22Rv1 (cell line): ENCODE results near the gene EDEM1.
"Not testable (repeated sequence)": the region's sequence is repeated elsewhere in the genome, so short reads cannot be mapped to it uniquely, and the experiment has no call there.

Source experiments
- H3K27ac ChIP-seq: fragments of 450-650 bp; 2 replicates; pipeline ENCODE4 v1.5.1; 2017
- CTCF ChIP-seq: fragments of 450-650 bp; IDR thresholded peaks from 2 replicates; pipeline ENCODE4 v1.5.1; 2017; ENCODE audit warnings: mild to moderate bottlenecking
- ZFX ChIP-seq: fragments of 450-650 bp; IDR thresholded peaks from 2 replicates; pipeline ENCODE4 v1.6.1; 2017; ENCODE audit warnings: antibody characterized with exemption, borderline replicate concordance

Gene EDEM1

GRCh38 chr3:5170975-5171374 is 16.5 kb upstream of the EDEM1 start:
- TF ChIP-seq CTCF (no peak), ZFX (no peak)
- no peak overlapping the region for H3K27ac ChIP-seq

GRCh38 chr3:5172018-5172417 is 15.5 kb upstream of the EDEM1 start:
- no peak overlapping the region for H3K27ac ChIP-seq
- no peak for TF ChIP-seq ZFX
- no peak for TF ChIP-seq CTCF

- H3K27ac ChIP-seq, result not testable (repeated sequence)
These were observed 8.5 kb upstream of the EDEM1 start for GRCh38 chr3:5179036-5179435.

GRCh38 chr3:5181469-5182141 is 5.9 kb upstream of the EDEM1 start:
- no peak overlapping the region for H3K27ac ChIP-seq

GRCh38 chr3:5183714-5184113 is 3.8 kb upstream of the EDEM1 start:
- not testable (repeated sequence) for H3K27ac ChIP-seq

More at GRCh38 chr3:5181469-5182141, 5.9 kb upstream of the EDEM1 start:
- no peak for TF ChIP-seq CTCF
- no peak for TF ChIP-seq ZFX

GRCh38 chr3:5184499-5184898 is 3.0 kb upstream of the EDEM1 start:
- no peak overlapping the region for H3K27ac ChIP-seq
- no peak for TF ChIP-seq ZFX
- TF ChIP-seq CTCF, result no peak

GRCh38 chr3:5185093-5185673 is 2.3 kb upstream of the EDEM1 start:
- H3K27ac ChIP-seq, result no peak overlapping the region
- TF ChIP-seq CTCF (no peak), ZFX (no peak)

GRCh38 chr3:5186089-5186857 is 1.2 kb upstream of the EDEM1 start:
- TF ChIP-seq CTCF (no peak), ZFX (no peak)
- H3K27ac ChIP-seq, result no peak overlapping the region
